HG02678 (cell line): ENCODE results near the gene PWP2.
"Not testable (repeated sequence)": the region's sequence is repeated elsewhere in the genome, so short reads cannot be mapped to it uniquely, and the experiment has no call there.

ENCODE experiments used
- ATAC-seq: cut with Tn5 transposase; IDR thresholded peaks from one replicate; pipeline ENCODE4 v1.9.1; 2021; ENCODE audit warnings: mild to moderate bottlenecking, moderate library complexity; ENCODE audit not compliant: unreplicated experiment

PWP2 gene

DNA sequence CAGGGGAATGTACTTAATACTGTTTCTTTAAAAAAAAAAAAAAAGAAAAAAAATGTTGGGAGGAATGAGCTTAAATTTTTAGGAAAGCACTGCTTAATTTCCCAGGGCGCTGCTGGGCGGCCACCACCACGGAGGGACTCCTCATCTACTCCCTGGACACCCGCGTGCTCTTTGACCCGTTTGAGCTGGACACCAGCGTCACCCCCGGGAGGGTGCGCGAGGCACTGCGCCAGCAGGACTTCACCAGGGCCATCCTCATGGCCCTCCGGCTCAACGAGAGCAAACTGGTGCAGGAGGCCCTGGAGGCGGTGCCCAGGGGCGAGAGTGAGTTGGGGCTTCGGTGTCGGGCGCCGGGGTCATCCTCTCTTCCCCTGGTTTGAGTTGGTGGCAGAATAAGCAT, 20.6 kb downstream of the PWP2 start:
- ATAC-seq = not testable (repeated sequence)

DNA sequence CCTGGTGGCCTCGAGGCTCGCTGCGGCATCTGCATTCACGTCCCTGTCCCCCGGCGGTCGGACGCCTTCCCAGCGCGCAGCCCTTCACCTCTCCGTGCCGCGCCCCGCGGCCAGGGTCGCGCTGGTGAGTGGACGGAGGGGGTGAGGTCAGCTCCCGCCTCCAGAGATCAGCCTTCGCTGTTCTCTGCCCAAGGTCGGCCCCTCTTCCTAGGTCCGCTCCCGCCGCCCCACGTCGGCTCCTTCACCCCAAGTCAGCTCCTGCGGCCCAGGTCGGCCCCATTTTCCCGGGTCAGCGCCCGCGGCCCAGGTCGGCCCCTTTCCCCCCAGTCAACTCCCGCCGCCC, 26.5 kb downstream of the PWP2 start:
- peak; percentile 11 for ATAC-seq

DNA sequence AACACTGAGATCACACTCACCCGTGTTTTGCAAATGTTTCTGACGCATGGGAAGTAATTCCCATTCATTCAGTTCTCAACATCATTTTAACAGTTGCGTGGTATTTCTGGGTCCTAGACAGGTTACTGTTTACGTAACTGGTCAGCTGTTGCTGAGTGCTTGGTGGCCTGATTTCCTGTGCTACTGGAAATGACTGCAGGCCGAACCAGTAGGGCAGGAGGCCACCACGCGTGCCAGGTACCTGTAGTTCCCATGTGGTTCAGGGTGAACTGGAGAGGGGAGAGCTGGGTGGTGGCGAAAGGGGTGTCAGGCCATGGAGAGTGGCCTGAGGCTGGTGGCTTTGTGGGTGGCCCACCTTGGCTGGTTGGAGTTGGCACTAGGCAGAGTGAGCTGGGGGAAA, 27.5 kb downstream of the PWP2 start:
- not testable (repeated sequence) for ATAC-seq

DNA sequence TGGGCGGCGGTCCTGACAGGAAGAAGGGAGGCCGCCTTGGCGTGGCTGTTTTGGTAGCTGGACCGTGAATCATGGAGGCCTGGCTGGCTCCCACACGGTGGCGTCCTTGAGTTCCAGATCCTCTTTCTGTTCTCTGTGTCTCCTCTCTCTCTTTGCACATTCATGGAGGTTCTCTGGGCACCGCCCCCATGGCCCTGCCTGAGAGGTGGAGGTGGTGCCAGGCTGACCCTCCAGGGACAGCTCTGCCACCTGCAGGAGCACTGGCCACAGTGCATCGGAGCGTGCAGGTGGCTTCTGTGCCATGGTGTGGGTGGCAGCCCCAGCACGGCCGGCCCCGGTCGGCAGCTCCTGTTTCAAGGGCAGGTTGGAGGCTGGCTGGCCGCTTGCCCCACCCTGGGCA, 30.8 kb downstream of the PWP2 start:
- peak; percentile 44 for ATAC-seq

DNA sequence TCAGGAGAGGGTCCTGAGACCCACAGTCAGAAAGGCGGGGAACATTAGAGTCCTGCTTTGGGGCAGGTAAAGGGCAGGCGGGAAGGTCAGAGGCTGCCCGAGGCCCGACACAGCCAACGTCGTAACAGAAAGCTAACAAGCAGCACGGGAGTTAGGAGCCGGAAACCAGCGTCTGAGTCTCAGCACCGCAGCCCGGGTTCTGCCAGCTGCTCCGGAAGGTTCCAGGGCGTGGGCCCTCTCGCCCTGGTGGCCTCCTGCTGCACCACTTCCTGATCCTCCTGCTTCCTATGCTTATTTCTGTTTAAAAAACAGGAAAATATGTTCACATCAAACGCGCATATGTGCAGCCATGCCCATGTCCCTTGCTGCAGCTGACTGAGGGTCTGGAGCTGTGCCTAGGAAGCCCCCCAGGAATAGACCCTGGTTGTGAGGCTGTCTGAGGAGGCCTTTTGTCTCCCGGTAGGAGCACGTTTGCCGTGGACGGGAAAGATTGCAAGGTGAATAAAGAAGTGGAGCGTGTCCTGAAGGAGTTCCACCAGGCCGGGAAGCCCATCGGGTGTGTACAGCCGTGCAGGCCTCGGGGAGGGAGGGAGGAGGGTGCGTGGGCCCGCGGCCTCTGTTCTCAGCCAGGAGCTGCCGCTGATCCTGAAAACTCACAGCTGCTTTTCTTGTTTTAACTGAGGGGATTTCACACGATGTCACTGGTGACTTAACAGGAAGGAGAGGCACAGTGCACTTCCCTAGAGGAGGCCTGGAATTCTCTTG, 32.8 kb downstream of the PWP2 start:
- not testable (repeated sequence) for ATAC-seq

DNA sequence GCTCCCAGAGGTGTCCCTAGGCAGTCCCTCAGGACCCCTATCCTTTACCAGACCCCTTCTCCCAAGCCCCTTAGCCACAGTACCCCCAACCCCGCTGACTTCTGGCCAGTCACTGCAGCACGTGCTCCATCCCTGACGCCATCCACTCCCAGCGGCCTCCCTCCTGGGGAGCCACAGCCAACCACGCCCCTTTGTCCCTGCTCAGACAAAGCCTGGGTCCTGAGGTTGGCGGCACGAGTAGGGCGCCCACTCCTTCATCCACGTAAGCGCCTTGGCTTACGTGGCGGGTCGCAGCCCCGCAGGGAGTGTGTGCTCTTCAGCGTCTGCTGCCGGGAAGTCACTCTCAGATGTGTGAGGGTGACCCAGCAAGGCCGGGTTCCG, 33.3 kb downstream of the PWP2 start:
- ATAC-seq = not testable (repeated sequence)

DNA sequence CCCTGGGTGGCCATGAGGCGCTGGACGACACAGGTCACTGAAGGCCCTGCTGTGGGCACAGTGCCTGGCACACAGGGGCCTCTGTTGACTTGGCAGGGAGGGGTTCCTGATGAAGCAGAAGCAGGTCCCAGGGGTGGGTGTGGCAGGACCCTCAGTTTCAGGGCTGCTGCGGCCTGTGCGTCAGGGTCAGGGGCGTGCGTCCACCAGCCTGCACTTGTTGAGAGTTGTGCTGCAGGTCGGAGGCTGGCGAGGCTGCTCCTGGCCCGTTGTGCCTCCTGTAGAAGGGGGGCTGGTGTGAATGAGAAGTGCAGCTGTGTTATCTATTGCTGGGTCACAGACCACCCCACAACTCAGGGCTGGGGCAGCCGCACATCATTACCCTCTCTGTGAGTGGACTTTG, 35.3 kb downstream of the PWP2 start:
- not testable (repeated sequence) for ATAC-seq

DNA sequence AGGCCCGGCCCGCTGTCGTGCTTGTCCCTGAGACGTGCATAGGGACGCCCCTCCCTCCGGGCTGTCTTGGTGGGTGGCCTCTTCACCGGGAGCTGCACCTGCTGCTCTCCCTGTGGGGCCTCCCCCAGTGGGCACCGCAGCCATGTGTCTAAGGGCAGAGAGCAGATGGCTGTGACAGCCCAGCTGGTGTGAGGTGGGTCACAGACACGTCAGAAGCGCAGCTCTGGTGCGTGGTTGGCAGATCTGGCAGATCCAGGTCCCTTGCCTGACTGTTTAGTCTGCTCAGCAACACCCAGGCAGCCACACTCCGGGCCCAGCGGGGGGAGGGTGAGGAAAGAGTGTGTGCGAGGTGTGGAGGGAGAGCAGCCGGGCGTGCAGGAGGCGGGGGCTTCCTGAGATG, 36.2 kb downstream of the PWP2 start:
- ATAC-seq = peak; percentile 47

DNA sequence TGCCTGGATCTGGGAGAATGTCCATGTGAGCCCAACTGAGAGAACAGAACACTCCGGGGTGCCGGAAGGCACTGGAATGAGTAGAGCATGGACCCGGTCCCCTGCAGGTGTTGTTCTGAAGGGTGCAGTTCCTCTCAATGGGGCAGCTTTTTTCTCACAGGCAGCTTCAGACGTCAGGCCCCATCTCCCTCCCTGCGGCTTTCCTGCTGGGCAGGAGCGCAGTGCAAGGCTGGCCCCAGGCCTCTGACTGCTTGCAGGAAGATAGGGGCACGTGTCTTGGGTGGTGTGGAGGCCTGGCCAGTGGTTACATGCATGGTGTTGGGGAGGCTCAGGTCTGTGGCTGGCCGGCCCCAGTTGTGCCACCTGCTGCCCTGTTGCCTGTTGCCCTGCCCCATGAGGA, 36.8 kb downstream of the PWP2 start:
- not testable (repeated sequence) for ATAC-seq

DNA sequence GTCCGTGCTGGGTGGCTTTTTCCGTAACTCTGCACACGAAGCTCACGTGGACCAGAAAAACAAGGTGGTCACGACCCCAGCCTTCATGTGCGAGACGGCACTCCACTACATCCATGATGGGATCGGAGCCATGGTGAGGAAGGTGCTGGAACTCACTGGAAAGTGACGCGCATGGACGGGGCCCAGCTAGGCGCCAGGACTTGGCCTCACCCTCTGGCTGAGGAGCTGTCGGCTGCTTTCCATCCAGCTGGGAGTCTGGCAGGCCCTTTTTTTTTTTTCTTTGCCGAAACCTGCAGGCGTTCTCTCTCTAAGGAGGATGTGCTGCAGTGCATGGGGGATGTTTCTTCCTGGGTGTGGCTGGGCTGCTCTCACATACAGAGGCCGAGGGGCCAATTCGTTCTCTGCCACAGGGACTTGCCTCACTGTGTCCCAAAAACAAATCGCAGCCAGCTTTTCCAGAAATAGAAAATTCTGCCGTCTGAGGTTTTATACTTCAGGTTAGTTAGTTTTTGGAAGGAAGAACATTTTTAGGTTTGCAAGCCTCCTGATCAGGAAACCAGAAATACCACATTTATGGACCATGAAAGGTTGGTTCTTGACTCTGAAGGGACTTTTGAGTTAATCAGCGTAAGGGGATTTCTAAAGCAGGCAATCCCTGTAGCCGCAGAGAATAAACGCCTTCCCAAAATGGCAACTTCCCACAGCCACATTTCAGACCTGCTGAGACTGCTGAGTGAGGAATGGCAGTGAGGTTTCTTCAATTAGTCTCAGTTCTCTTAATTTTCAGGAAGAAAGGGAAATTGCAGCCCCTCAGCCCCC, 37.8 kb downstream of the PWP2 start:
- not testable (repeated sequence) for ATAC-seq

DNA sequence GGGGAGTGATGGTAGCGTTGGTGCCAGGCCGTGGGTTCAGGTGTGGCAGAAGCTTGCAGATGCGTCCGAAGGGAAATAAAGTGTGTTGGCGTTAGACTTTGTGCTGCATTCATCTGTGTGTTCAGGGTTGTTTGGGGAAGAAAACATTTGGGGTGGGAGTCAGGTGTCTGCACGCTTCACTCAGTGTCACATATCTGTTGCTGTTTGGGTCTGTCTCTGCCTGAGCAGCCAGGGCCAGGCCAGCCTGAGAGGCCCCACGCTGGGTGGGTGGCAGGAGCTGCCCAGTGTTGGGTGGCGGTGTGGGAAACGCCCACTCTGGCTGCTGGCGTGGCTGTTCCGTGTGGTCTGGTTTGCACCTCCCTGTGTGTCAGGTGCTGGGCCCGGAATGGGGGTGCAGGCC, 38.4 kb downstream of the PWP2 start:
- not testable (repeated sequence) for ATAC-seq

DNA sequence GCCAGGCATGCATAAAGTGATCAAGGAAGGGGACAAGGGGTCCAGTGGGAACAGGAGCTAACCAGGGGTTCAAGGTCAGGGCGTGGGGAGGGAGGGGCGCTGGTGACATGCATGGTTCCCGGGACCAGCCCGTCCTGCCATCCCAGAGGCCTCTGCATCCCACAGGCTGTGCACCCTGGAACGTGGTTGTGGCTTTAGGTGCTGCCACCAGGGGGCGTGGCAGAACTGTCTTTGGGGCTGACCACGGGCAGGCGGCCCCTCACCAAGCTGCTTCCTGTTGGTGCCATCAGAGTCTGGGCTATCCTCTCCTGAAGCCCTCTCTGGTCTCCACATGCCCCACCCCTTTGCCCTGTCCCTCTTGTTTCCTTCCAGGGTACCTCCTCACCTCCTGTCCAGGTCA, 39.9 kb downstream of the PWP2 start:
- ATAC-seq = not testable (repeated sequence)

DNA sequence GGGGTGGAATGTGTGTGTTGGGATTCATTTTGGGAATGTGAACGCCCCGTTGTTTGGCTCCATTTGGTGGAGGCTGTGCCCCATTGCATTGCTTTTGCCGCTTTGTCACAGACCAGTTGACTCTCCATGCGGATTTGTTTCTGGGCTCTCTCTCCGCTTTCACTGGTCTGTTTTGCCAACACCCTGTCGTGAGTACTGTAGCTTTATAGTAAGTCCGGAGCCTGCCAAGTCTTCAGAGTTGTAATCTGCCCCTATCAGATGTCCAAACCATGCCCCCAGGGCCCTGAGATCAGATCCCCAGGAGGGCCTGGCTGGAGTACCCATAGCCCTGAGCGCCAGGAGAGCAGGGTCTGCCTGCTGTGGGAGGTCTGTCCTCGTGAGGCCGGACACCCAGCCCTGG, 43.1 kb downstream of the PWP2 start:
- ATAC-seq = not testable (repeated sequence)

DNA sequence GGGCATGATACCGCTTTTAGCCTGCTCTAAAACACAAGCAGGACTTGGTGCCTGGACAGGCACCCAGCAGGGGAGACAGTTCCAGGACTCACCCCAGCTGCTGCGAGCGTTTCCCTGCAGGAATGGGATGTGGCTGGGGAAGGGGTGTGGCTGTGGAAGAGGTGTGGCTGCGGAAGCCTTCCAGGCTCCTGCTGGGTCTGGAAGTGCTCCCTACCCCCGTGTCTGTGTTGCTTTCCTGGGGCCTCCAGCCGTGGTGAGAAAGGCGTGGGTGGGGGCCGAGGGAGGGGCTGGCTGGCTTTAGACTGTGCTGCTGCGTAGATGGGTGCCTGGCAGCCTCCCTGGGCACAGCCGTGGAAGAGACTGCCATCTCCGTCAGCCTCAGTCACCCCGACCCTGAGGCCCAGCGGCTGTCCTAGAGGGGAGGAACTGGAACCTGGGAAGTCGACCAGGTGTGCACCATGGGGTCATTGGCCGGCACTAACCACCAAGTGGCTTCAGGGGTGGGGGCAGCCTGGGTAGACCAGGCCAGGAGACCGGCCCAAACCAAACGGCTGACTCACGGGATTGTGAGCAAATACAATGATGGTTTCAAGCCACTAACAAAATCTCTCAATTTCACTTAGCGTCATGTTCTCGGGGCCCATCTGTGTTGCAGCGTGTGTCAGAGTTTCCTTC, 46.2 kb downstream of the PWP2 start:
- not testable (repeated sequence) for ATAC-seq

DNA sequence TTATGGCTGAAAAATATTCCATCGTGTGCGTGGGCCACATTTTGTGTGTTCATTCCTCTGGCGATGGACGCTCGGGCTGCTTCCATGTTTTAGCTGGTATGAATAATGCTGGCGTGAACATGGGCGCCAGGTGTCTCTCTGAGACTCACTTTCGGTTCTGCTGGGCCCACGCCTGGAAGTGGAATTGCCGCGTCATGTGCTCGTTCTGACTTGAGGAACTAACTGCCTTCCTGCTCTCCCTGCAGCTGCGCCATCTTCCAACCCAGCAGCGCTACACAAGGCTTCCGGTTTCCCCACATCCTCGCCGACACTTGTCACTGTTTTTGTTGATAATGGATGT, 46.7 kb downstream of the PWP2 start:
- ATAC-seq = not testable (repeated sequence)

DNA sequence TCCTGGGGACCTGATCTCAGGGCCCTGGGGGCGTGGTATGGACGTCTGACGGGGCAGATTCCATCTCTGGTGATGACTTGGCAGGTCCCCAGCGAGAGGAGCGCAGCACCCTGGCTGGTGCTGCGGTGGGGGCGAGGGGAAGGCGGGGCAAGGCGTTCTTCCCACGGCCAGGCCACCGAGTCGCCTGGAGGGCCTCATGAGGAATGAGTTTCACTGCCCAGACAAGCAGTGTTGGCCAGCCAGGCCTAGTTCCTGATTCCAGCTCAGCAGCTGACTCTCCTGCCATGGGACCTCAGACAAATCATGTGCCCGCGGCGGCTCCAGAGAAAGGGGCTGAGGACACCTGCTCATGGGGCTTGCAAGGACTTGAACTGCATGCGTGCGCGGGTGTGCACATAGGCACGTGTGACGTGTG, 47.6 kb downstream of the PWP2 start:
- ATAC-seq = not testable (repeated sequence)

DNA sequence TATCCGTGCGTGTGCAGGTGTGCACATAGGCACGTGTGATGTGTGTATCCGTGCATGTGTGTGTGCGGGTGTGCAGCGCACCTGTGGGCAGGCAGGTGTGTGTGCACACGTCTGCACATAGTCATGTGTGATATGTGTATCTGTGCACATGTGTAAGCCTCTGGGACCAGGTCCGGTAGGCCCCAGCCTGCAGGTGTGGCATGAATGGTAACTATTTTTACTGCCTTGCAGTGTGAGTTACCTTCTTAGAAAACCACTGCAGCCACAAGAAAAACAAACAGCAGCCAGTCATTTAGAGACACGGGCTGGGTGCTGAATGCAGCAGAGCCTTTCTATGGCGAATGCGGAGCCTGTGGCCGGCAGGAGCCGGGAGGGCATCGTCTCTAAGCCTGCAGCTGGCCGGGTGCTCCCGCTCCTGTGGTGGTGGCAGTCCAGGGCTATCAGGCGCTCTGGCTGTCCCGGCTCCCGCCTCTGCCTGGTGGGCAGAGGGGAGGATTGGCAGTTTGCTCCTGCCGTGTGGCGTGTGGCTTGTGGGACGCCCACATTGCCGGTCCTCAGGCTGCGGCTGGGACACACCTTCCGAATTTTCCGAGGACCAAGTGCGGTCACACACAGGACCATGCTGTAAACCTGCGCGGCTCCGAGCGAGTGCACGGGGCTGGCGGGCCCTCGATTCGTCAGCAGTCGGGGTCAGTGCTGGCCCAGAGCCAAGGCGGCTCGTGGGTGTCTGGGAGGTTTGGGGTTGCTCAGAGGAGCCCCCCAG, 48.2 kb downstream of the PWP2 start:
- ATAC-seq = not testable (repeated sequence)

DNA sequence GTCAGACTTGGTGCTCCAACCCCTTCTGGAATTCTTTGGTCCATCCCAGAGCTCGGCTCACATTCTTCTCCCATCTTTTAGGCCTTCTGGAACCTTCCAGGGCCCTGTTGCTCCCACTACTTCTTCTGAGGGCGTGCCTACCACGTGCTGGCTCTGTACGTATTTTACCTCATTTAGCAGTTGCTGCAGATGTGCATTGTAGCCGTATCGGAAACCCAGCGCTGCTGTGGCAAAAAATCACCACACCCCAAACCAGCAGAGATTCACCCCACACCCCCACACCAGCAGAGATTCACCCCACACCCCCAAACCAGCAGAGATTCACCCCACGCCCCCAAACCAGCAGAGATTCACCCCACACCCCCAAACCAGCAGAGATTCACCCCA, 48.8 kb downstream of the PWP2 start:
- not testable (repeated sequence) for ATAC-seq

DNA sequence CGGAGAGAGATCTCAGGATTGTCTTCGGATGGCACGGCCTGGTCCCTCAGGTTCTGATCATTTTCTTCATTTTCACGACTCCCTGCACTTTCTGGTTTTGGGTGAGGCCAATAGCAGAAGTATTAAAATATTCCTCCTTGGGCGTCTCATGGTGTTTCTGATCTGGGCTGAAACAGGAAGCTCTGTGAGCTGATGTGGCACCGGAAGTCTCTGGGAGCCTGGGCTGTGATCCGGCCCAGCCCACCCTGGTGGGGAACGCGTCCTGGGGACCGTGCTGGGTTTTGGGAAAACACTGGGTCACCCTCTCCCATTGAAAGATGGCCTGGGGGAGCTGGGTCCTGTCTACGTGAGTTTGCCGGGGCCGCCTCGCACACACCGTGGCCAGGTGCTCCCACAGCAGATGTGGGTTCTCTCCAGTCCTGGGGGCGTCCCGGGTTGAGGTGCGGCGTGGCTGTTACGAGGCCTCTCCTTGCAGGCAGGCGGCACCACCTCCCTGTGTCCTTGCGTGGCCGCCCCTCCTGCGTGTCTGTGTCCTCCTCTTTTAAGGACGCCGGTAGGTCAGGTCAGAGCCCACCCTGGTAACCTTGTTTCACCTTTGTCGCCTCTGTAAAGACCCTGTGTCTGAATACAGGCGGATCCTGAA, 50.4 kb downstream of the PWP2 start:
- ATAC-seq = not testable (repeated sequence)

DNA sequence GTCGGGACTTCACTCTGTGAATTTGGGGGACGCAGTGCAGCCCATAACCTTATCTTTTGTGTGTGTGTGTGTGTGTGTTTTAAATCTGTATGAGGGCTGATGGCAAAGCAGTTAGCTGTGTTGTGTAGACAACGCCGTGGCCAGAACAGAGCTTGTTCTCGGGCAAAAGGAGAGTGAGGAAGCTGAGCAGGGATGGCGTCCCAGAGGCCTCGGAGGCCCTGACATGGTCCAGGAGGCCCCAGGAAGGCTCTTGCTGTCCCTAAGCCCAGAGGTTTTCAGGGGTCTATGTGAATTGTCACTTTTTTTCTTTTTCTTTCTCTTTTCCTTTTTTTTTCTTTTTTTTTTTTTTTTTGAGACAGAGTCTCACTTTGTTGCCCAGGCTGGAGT, 50.9 kb downstream of the PWP2 start:
- ATAC-seq = not testable (repeated sequence)
